Fibroblast of peridontal ligament (primary cell): ENCODE measurements around the gene AOX1.
A peak's percentile ranks its signal among the peaks of the same experiment; 100 is the strongest.
"Not testable (repeated sequence)": the region's sequence is repeated elsewhere in the genome, so short reads cannot be mapped to it uniquely, and the experiment has no call there.

Source experiments
- DNase-seq: peaks from one replicate; pipeline ENCODE4 v3.0.0-alpha.2; 2010; ENCODE audit errors: extremely low read depth

AOX1 gene

DNA sequence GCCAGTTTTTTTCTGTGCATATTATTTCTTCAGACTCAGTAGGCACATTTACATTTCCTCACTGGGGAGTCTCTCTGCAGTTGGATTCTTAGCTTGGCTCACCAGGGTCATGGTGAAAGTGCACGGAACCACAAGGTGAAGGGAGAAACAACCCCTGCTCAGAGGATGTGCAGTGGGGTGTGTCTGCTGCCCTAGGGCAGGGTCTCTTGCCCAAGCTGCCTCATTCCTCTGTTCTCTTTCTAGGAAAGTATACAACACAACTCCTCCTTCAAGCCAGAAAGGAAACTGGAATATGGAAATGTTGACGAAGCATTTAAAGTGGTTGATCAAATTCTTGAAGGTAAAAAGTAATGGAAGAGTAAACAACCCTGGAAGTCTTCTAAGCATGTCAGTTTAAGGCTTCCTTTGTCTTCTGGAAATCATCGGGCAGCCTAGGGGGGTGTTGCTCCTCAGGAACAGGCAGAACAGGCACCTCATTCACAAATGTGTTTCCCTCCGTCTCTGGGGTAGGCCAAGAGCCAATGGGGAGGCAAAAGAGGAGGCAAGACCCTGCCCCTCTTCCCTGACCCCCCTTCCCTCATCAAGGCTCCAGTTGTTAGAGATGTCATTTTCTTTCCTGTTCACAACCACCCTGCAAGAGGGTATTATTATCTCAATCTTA, 41.4 kb downstream of the AOX1 start:
- no peak for DNase-seq

DNA sequence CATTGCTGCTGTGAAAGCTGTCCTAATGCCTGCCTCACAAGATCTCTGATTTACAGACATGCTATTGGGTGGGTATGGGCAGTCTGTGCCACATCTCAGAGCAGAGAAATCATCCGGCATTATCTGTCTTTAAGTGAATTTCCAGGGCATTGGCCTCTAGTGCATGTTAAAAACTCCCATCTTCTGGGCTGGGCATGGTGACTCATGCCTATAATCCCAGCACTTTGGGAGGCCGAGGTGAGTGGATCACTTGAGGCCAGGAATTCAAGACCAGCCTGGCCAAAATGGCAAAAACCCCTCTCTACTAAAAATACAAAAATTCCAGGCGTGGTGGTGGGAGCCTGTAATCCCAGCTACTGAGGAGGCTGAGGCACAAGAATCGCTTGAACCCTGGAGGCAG, 42.6 kb downstream of the AOX1 start:
- not testable (repeated sequence) for DNase-seq

DNA sequence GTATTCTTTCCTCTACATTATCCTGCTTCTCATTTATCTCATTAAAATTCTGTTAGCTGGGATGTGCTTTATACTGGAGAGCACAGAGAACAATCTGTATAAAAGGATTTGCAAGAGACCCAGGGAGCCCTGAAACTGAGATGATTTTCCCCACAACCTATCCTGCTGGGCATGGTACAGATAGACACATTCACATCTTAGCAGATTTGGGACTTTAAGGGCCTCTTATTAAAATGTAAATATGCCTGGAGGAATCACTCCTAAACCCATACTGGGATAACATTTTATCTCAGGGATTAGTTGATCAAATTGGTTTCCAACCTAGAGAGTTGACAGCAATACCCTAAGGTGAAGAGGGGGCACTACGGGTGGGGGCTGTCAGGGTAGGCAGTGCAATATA, 45.5 kb downstream of the AOX1 start:
- DNase-seq = no peak

DNA sequence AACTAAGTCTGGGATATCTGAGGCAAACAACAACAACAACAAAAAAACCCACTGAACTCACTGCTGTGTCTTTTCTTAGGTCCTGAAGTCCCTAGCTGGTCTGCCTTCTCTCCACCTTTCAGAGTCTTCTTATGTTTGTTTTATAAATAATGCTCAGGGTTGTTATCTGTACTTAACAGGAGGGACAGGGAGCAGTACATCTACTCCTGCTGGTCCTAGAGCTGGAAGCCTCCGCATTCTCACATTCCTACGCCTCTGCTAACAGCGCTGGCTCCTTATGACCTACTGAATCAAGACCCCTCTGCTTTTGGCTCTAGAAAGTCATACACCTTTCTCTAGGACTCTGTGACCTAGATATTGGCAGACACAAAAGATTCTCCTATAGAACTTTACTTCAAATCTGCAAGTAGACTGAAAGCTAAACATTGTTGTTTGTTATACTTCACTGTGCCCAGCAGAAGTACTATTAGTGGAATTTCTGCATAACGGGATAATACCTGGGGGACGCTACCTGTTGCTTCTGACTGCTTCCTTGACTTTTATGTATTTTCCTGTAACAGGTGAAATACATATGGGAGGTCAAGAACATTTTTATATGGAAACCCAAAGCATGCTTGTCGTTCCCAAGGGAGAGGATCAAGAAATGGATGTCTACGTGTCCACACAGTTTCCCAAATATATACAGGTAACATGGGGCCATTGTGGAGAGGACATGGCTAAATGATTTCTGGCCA, 48.6 kb downstream of the AOX1 start:
- DNase-seq = no peak

DNA sequence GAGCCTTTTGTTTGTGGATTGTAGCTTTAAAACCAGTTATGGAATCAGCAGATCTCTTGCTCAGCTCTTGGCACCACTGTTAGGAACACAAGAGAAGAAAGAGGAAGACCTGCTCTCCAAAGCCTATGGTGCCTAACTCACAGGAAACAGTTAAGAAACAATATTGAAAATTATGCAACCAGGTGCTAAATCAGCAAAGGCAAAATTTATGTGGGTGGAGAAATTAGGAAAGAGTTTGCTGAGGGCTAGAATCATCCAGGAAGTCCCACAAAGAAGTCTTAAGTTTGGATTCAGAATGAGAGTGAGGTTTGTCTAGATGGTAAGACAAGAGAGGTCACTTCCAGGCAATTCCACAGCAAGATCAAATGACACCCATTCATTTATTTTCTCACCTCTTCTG, 49.4 kb downstream of the AOX1 start:
- DNase-seq = no peak

DNA sequence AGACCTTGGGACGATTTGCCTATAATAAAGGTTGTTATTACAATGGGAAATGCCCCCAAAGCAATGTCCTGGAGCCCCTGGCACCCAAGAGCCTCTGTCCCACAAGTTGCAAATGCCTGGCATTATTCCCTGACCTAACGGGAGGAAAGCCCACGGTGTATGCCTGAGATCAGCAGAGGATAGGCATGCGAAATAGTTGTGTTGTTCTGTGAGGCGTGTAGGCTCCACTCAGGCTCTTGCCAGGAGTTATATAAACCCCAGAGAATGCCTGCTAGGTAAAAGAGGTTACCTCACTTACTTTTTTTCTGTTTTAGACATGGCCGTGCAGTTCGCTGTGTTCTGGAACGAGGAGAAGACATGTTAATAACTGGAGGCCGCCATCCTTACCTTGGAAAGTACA, 52.1 kb downstream of the AOX1 start:
- no peak for DNase-seq

DNA sequence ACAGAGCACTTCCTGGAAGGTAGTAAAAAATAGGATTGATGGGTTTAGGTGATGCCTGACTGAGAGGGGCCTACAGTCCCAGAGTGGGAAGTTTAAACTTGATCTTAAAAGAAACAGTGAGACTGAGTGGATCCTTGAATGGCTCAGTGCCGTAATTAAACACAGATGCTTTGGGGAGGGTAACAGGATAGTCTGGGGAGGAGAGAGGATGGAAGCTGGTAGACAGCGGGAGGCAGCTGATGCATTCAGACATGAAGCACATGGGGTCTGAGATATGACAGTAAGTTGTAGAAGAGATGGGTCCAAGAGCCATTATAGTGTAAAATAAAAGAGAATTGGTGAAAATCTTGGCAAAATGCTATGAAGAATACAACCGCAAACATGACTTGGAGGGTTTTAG, 54.4 kb downstream of the AOX1 start:
- DNase-seq = peak; percentile 59

DNA sequence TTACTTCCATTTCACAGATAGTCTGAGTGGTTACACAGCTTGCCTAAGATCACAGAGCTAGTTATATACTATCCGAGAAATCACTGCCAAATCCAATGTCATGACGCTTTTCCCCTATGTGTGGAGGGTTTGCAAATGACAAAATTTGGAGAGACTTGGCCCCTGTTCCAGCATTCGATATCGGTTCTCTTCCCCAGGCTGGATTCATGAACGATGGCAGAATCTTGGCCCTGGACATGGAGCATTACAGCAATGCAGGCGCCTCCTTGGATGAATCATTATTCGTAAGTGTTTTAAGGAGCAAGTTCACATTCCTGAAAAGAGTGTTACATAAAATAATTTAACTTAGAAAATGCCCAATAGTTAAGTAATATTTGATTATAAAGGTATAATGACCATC, 55.1 kb downstream of the AOX1 start:
- no peak for DNase-seq

DNA sequence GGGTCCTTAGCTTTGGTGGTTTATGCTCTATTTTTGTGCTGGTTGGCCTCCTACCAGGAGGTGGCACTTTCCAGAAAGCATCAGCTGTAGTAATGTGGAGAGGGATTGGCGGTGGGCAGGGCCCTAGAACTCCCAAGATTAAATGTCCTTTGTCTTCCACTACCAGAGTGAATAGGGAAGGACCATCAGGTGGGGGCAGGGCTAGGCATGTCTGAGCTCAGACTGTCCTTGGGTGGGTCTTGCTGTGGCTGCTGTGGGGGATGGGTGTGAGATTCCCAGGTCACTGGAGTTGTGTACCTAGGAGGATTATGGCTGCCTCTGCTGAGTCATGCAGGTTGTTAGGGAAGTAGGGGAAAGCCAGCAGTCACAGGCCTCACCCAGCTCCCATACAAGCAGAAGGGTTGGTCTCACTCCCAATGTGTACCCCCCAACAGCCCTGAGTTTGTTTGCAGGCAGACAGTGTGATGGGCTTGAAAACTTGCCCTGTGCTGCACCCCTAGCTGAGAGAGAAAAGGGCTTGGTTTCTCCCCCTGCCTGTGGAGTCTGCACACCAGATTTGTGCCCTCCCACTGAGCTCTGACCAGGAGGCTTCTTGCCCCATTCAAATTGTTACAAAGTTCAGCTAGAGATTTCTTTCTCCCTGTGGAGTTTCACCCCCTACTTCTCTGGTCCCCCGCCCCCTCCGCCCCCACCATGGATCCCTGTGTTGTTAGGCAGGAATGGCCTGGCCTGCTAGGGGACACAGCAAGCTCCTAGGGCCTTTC, 62.9 kb downstream of the AOX1 start:
- DNase-seq = not testable (repeated sequence)

DNA sequence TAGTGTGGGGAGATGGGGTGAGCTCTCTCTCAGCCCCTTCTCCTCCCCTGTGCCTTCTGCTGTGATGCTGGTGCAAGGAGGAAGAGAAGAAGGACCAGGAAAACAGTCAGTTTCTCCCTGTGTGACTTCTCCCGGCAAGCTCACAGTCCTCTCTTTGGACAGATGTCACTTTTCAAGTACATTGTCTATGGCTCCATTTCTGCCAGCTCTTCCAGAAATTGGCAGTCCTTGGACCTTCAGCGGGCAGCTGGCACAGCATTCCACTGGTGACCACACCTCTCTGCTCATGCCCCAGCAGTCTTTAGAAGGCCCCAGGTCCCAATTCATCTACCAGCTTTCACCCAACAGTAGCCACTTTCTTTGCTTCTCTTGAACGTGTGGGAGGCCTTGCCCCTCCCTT, 63.9 kb downstream of the AOX1 start:
- no peak for DNase-seq

DNA sequence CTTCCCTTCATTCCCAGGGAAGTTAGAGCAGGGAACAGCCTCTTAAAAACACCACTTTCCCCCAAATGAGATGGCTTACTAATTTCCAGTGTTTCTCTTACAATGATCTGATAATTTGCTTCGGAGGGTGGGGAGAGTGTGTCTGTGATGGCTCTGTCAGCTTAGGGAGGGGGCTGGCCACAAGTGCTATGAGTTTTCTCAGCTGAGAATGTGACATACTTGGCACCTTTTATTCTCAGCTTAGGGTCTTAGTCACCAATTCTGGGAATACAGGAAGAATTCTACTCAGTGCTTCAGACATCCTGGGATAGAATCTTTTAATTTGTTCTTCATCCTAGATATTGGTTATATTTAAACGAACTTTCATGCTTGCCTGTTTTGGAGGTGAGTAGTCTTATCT, 64.4 kb downstream of the AOX1 start:
- no peak for DNase-seq

DNA sequence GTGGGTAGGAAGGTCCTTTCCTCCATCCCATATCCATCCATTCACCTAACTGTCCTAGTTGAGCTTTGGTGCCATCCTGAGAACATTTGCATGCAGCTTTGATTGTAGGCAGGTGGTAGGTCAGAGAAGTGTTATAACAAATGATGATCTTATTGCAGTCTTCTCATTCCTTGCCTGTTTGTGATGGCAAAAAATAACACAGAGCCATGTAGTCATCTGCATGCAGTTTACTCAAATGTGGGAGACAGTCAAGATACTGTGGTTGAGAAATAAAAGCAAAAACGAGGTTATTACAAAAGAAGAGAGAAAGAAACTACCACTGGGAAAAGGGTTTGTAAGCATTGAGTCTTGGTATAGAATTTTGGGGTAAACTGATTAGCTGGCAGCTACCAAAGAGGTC, 66.3 kb downstream of the AOX1 start:
- DNase-seq = peak; percentile 43

DNA sequence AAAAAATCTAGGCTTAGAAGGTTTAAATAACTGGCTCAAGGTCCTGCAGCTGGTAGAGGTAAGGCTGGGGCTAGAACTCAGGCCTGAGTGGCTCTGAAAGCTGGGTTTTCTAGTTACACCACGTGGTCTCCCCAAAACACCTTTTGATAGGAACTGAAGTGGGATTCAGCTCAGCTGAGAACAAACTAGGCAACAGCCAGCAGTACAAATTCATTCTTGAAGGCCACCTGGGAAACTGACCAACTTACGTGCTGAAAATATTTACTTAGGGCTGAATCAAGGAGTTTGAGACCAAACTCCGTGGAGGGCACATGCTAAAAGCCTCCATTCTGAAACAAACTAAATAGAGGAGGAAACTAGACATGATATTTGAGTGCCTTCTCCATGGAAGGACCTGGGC, 67.2 kb downstream of the AOX1 start:
- no peak for DNase-seq

DNA sequence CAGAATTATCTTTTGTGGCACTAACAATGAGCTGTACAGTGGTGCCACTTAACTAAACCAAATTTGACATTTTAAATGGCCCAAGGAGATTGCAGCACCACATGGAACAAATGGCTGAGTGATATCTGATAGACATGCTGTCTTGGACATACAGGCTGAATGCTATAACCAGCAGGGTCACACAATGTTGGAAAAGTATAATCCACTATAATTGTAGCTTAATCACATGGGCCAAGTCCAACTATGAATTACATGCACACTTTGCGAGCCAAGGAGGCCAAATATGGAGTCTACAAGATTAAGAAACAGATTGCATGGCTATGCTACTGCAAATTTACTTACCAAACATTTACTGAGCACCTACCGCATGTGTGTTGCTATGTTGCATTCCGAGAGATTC, 69.0 kb downstream of the AOX1 start:
- DNase-seq = no peak

DNA sequence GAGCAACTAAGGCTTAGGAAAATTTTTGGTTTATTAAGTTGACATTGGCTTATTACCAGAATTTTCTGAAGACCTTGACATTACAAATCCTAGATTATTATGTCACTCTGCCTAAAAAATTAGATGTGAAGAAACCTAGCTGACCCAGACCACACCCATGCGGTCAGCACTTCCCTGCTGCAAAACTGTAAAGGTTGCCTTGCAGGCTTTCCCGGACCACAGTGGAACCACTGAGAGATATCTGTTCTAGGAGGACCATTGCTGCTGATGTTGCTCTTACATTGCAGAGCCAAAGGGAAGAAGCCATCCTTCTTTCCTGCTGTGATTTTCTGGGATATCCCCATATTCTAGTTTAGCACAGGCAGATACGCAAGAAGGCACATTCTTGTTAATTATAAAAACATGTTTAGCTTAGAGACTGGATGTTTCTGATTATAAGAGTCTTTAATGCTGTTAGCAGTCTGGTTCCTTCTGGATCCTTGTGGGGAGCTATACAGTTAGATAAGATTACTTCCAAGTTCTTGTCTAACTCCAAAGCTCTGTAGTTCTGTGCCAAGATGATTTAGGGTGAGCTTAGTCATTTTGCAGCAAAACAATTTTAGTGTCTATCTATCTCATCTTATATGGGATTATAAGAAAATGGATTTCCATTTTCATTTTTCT, 70.2 kb downstream of the AOX1 start:
- DNase-seq = peak; percentile 82

DNA sequence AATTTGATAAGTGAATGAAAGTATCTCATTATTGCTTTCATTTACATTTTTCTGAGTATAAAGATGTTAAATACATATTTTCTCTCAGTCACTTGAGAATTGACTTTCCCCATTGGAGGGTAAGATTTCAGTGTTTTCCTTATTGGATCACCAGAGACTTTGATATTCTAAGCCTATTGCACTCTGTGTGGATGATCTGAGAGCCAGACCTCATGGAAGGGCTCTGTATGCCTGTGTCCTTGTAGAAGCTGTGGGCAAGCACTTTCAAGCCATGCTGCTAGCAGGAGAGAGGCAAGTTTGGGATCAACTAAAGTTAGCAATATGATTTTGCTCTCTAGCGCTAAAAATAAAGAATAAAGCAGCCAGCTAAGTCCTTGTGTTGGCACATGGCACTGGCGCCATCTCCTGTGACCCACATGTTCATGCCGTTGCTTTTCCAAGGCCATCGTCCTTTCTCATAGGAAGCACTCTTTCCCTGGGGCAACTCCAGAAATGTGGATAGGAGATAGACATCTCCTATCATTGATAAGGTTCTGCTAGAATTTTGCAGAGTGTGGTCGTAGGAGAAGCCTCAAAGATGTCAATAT, 72.6 kb downstream of the AOX1 start:
- DNase-seq = peak; percentile 13

DNA sequence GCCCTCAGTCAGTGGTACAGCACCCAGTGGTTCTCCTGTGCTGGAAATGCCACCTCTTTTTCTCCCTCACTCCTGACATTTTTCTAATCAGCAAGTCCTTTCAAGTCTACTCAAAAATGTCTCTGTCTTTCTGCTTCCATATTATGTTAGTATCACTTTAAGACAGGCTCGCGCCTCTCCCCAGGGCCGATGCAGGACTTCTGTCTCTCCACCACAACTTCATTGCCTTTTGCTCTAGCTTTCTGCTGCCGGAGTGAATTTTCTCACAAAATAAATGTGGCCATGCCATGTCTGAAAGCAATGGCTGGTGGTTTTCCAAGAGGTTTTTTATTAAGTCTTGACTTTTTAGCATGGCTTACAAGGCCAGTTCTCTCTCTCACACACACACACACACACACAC, 73.6 kb downstream of the AOX1 start:
- DNase-seq = no peak

DNA sequence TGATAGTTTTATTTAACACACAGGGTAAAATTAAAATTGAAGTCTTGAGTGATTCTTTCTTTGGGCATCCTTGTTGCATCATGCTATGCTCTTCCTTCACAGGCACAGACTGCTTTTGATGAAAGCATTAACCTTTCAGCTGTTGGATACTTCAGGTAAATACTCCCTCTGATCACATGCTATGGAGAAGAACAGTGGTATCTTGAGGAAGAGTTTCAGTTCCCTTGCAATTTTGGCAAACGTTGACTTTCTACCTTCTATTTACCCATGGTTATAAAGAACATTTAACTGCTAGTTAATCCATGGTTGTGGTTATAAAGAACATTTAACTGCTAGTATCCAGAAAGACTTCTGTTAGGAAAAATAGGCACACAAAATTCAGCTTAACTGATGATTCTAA, 75.7 kb downstream of the AOX1 start:
- DNase-seq = no peak

DNA sequence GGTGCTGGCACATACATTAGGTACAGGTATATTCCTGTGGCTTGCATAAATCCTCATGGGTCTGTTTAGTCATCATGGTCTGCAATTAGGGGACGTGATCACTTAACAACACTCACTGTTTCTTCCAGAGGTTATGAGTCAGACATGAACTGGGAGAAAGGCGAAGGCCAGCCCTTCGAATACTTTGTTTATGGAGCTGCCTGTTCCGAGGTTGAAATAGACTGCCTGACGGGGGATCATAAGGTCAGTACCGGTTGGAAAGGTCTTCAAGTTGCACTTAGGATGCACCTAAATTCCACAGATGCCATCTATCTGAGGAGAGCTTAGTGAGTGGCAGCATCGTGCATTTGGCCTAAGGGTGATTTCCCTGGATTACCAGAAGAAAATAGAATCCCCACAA, 76.9 kb downstream of the AOX1 start:
- DNase-seq = peak; percentile 63

DNA sequence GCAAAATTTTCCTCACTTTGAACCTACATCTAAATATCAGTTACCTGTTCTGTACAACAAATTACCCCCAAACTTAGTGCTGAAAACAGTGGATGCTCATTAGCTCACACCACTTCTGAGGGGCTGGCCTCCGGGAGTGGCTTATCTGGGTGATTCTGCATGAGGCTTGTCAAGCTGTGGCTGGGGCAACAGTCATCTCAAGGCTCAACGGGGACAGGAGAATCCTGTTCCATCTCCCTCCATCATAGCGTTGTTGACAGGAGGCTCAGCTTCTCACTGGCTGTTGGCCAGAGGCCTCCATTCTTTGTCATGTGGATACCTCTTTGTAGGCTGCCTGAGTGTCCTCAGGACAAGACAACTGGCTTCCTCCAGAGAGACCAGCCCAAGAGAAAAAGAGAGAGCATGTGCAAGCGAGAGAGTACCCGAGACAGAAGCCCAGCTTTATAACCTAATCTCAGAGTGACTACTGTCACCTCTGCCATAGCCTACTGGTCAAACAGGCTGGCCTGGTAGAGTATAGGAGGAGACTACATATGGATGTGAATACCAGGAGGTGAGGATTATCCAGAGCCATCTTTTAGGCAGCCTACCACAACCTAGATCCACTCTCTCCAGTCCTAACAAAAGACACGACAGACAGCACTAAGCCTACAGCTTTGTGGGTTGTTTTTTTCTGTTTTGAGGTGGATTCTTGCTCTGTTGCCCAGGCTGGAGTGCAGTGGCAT, 79.1 kb downstream of the AOX1 start:
- DNase-seq = no peak
